HFFc6 (cell line): ENCODE results near the gene GBP1. TPM values are rescaled to one million over a fixed set of nuclear protein-coding genes. Genes with fewer than 3 reads are reported as not detected.

Experiments
- DNase-seq: peaks from one replicate; pipeline ENCODE4 v3.0.0-alpha.2; 2018
- H3K27ac Mint-ChIP-seq: 2 replicates; pipeline ENCODE4 v1.8.0; 2020; ENCODE audit warnings: mild to moderate bottlenecking, mixed read lengths
- H3K27me3 Mint-ChIP-seq: 2 replicates; pipeline ENCODE4 v1.8.0; 2021; ENCODE audit warnings: mild to moderate bottlenecking, moderate library complexity, mixed read lengths; ENCODE audit not compliant: insufficient read depth
- H3K36me3 Mint-ChIP-seq: 2 replicates; pipeline ENCODE4 v1.8.0; 2021; ENCODE audit warnings: low read depth, mixed read lengths
- H3K4me1 Mint-ChIP-seq: 2 replicates; pipeline ENCODE4 v1.8.0; 2020; ENCODE audit warnings: low read depth, mixed read lengths
- H3K4me3 Mint-ChIP-seq: 2 replicates; pipeline ENCODE4 v1.8.0; 2020; ENCODE audit warnings: mild to moderate bottlenecking, moderate library complexity, mixed read lengths
- H3K9me3 Mint-ChIP-seq: 2 replicates; pipeline ENCODE4 v1.8.0; 2020; ENCODE audit warnings: mild to moderate bottlenecking, mixed read lengths
- long read RNA-seq: library from polyadenylated mRNA; unstranded; transcript quantifications from one replicate; pipeline ENCODE4 v2.0.0, GENCODE V29; 2019
- total RNA-seq, 6 experiments: library from RNA; stranded (reverse); fragmentation: NEBNext Ultra II Directional; extraction: Animal tissue kit (Norgen Biotek cat#: 25700); gene quantifications; 2 replicates in 1 of 6; 3 replicates in 5 of 6; pipeline ENCODE4 v1.2.3, GENCODE V29; 2021
- TF ChIP-seq, protein P1 (sequence below): fragments of 200-600 bp; sonication (generic); IDR thresholded peaks from 2 replicates; pipeline ENCODE4 v1.5.0; 2021; ENCODE audit warnings: antibody characterized with exemption, mild to moderate bottlenecking

The GBP1 gene
- 10 to 100 TPM; 26.7 to 32.7 (median 29.9) TPM for total RNA-seq
- long read RNA-seq, transcript GBP1-201 (11 exons, 3,035 nt) = major isoform, 25 of 70 reads
- long read RNA-seq, partial matches to known transcripts = 40 of 70 reads
- long read RNA-seq, other reads (novel, unspliced or antisense) = 3 of 70 reads

DNA sequence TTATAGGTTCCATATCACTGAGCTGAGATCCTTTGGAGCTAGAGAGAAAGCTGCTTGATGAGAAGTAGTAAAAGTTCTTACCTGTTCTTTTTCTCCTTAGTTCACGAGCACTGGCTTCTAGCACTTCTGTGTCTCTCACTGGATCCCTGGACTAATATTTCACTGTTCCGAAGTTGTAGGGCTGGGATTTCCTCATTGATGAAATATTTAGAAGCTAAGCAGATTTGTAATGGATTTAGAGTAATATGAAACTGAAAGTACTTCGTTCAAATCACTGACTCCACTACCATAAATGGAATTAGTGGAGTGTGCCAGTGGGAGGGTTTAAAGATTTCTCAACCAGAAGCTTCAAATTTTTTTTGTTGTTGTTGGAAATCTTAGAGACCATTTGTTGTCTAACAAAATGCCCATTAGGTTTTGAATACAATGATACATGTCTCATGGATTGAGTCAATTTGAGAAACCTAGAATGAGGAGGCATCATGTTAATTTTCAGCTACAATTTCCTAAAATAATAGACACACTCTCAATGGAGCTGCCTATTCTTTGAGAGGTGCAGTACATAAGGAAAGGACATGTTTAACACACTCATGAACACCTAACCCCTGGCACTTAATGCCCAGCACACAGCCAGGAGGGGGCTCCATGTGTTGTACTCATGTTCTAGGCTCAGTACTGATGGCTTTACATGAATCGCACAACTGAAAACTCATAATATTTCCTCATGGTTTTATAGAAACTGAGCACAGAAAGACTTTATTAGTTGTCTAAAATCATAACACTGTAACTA lies at the start of gene GBP1:
GBP1 (minus strand) TSS at position 130 of the 790 bp plus-strand sequence. CDS start 1,974 bp downstream, outside the sequence.
- H3K27ac Mint-ChIP-seq = peak within 1 kb of the TSS; percentile 86

GRCh38 chr1:89114662-89115061 lies 49.7 kb upstream of the GBP1 start:
- DNase-seq = no peak

More for the DNA sequence above, at the start of gene GBP1:
- Mint-ChIP-seq H3K9me3 (no peaks in the 10 kb centered on the region), H3K27me3 (peaks cover 2% of the 10 kb centered on the region; the same call in 1 of the 2 replicates), H3K4me3 (peak within 1 kb of the TSS; percentile 88), H3K36me3 (peaks cover 16% of the 10 kb centered on the region), H3K4me1 (peaks cover 61% of the 10 kb centered on the region)
- DNase-seq = peak; percentile 68
- TF ChIP-seq, protein P1, sequence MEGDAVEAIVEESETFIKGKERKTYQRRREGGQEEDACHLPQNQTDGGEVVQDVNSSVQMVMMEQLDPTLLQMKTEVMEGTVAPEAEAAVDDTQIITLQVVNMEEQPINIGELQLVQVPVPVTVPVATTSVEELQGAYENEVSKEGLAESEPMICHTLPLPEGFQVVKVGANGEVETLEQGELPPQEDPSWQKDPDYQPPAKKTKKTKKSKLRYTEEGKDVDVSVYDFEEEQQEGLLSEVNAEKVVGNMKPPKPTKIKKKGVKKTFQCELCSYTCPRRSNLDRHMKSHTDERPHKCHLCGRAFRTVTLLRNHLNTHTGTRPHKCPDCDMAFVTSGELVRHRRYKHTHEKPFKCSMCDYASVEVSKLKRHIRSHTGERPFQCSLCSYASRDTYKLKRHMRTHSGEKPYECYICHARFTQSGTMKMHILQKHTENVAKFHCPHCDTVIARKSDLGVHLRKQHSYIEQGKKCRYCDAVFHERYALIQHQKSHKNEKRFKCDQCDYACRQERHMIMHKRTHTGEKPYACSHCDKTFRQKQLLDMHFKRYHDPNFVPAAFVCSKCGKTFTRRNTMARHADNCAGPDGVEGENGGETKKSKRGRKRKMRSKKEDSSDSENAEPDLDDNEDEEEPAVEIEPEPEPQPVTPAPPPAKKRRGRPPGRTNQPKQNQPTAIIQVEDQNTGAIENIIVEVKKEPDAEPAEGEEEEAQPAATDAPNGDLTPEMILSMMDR = no peak

GRCh38 chr1:89112871-89113613 lies 48.0 kb upstream of the GBP1 start:
- no peak for DNase-seq
- H3K27me3 Mint-ChIP-seq = peaks cover 5% of the 10 kb centered on the region
- TF ChIP-seq, protein P1 = no peak
- H3K27ac Mint-ChIP-seq = no peak overlapping the region
- no peaks in the 10 kb centered on the region for H3K9me3 Mint-ChIP-seq
- H3K4me1 Mint-ChIP-seq = no peaks in the 10 kb centered on the region
- H3K36me3 Mint-ChIP-seq = no peaks in the 10 kb centered on the region
- no peak overlapping the region for H3K4me3 Mint-ChIP-seq

More at GRCh38 chr1:89114662-89115061, 49.7 kb upstream of the GBP1 start:
- TF ChIP-seq, protein P1 = no peak
- Mint-ChIP-seq H3K9me3 (no peaks in the 10 kb centered on the region), H3K36me3 (no peaks in the 10 kb centered on the region), H3K4me3 (no peak overlapping the region), H3K27ac (no peak overlapping the region), H3K27me3 (peaks cover 5% of the 10 kb centered on the region), H3K4me1 (no peaks in the 10 kb centered on the region)

DNA sequence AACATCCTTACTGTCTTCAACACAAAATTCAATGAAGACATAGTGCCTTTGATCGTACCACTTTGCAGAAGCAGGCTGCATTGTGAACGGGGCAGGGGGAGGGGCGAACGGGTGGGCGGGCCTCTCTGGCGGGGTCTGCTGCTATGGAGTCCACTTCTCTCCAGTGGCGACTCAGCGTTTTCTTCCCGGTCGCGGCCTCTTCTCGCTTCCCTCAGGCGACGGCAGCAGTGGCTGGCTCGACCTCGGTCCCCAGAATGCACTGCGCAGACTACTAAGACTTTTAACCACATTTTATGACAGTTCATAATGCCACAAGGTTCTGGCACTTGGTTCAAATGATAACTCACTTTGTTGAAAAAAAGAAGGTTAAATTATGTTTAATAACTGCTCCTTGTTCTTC lies 39.7 kb upstream of the GBP1 start:
- Mint-ChIP-seq H3K4me1 (no peaks in the 10 kb centered on the region), H3K36me3 (no peaks in the 10 kb centered on the region), H3K9me3 (no peaks in the 10 kb centered on the region), H3K27ac (no peak overlapping the region), H3K27me3 (no peaks in the 10 kb centered on the region), H3K4me3 (no peak overlapping the region)
- TF ChIP-seq, protein P1 = no peak
- DNase-seq = no peak

DNA sequence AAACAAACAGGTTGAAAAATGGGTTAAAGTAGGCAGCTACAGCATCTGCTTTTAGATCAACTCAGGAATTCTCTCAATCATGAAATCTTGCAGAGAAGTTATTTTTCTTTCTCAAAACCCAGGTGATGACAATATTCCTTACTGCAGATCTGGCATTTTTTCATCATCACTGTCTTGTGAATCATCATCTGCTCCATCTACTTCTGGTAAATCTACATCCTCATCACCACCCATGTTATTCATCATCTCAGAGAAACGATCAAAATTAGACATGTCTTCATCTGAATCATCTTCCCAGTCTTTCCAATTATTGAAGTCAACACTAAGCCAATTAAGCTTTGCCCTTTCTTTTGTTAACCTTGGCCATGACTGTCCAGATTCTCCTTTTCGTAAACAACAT lies 39.1 kb upstream of the GBP1 start:
- no peak for DNase-seq
- TF ChIP-seq, protein P1 = no peak
- H3K27me3 Mint-ChIP-seq = no peaks in the 10 kb centered on the region

More for the DNA sequence above, 39.1 kb upstream of the GBP1 start:
- Mint-ChIP-seq H3K27ac (no peak overlapping the region), H3K36me3 (no peaks in the 10 kb centered on the region), H3K4me3 (no peak overlapping the region), H3K9me3 (no peaks in the 10 kb centered on the region), H3K4me1 (no peaks in the 10 kb centered on the region)
